ENCODE results near the gene SCN5A. TPM values are rescaled to one million over a fixed set of nuclear protein-coding genes. Genes with fewer than 3 reads are reported as not detected.

The SCN5A gene
- total RNA-seq, 1 donor from 2014 or later: 3.9 TPM

- no peaks in the 10 kb centered on the region for H3K9me3 ChIP-seq (ENCODE audit: low read depth)
- no peaks in the 10 kb centered on the region for H3K79me2 ChIP-seq (ENCODE audit: low read depth)
- DNase-seq (ENCODE audit: low spot score): no peak
- H2AFZ ChIP-seq (replicated peaks): no peak overlapping the region
- H3K4me1 ChIP-seq: no peaks in the 10 kb centered on the region
- no peaks in the 10 kb centered on the region for H3K27me3 ChIP-seq
- TF ChIP-seq EZH2 (IDR thresholded peaks at IDR 0.05) (no peak), EZH2phosphoT487 (IDR thresholded peaks at IDR 0.05) (no peak), CTCF (IDR thresholded peaks at IDR 0.05) (no peak)
- H3K27me3 Mint-ChIP-seq (ENCODE audit: insufficient read depth, low read depth): peaks cover 3% of the 10 kb centered on the region
- H3K4me1 Mint-ChIP-seq: peaks cover 4% of the 10 kb centered on the region
- no peak overlapping the region for H3K27ac ChIP-seq
- no peaks in the 10 kb centered on the region for H4K20me1 ChIP-seq (ENCODE audit: low read depth)
- H3K4me3 Mint-ChIP-seq: no peak overlapping the region
- no peak overlapping the region for H3K4me3 ChIP-seq
- no peaks in the 10 kb centered on the region for H3F3A ChIP-seq (ENCODE audit: low read depth)
- H3K36me3 Mint-ChIP-seq: no peaks in the 10 kb centered on the region
- H3K9ac ChIP-seq: no peak overlapping the region
- H3K4me2 ChIP-seq: no peak overlapping the region
- H3K9me3 Mint-ChIP-seq: no peaks in the 10 kb centered on the region
- H3K27ac Mint-ChIP-seq: no peak overlapping the region
- H3K36me3 ChIP-seq: no peaks in the 10 kb centered on the region
Observed at GRCh38 chr3:38581774-38582173, 67.7 kb downstream of the SCN5A start.

GRCh38 chr3:38580450-38581382 lies 68.8 kb downstream of the SCN5A start:
- no peaks in the 10 kb centered on the region for H3K9me3 ChIP-seq (ENCODE audit: low read depth)
- Mint-ChIP-seq H3K9me3 (no peaks in the 10 kb centered on the region), H3K36me3 (no peaks in the 10 kb centered on the region), H3K4me3 (no peak overlapping the region), H3K27me3 (ENCODE audit: insufficient read depth, low read depth) (peaks cover 3% of the 10 kb centered on the region), H3K27ac (no peak overlapping the region), H3K4me1 (peaks cover 4% of the 10 kb centered on the region)
- no peak overlapping the region for H3K9ac ChIP-seq
- no peaks in the 10 kb centered on the region for H3K36me3 ChIP-seq
- H3K4me3 ChIP-seq: no peak overlapping the region
- DNase-seq (ENCODE audit: low spot score): no peak
- H3F3A ChIP-seq (ENCODE audit: low read depth): no peaks in the 10 kb centered on the region
- H3K4me2 ChIP-seq: no peak overlapping the region
- no peaks in the 10 kb centered on the region for H3K4me1 ChIP-seq
- H3K27ac ChIP-seq: no peak overlapping the region
- no peaks in the 10 kb centered on the region for H4K20me1 ChIP-seq (ENCODE audit: low read depth)
- H3K27me3 ChIP-seq: no peaks in the 10 kb centered on the region
- H3K79me2 ChIP-seq (ENCODE audit: low read depth): no peaks in the 10 kb centered on the region
- no peak overlapping the region for H2AFZ ChIP-seq (replicated peaks)
- TF ChIP-seq CTCF (IDR thresholded peaks at IDR 0.05) (no peak), EZH2 (IDR thresholded peaks at IDR 0.05) (no peak), EZH2phosphoT487 (IDR thresholded peaks at IDR 0.05) (no peak)

GRCh38 chr3:38579551-38580449 lies 69.7 kb downstream of the SCN5A start:
- Mint-ChIP-seq H3K4me1 (peaks cover 4% of the 10 kb centered on the region), H3K36me3 (no peaks in the 10 kb centered on the region), H3K4me3 (no peak overlapping the region), H3K27ac (peak overlapping the region; percentile 53), H3K9me3 (peaks cover 3% of the 10 kb centered on the region), H3K27me3 (ENCODE audit: insufficient read depth, low read depth) (peaks cover 8% of the 10 kb centered on the region)
- H3F3A ChIP-seq (ENCODE audit: low read depth): no peaks in the 10 kb centered on the region
- no peak overlapping the region for H2AFZ ChIP-seq (replicated peaks)
- no peaks in the 10 kb centered on the region for H3K79me2 ChIP-seq (ENCODE audit: low read depth)
- no peaks in the 10 kb centered on the region for H3K9me3 ChIP-seq (ENCODE audit: low read depth)
- no peaks in the 10 kb centered on the region for H3K27me3 ChIP-seq
- DNase-seq (ENCODE audit: low spot score): no peak
- no peaks in the 10 kb centered on the region for H4K20me1 ChIP-seq (ENCODE audit: low read depth)
- no peaks in the 10 kb centered on the region for H3K36me3 ChIP-seq
- H3K9ac ChIP-seq: no peak overlapping the region
- H3K4me3 ChIP-seq: no peak overlapping the region
- H3K4me1 ChIP-seq: no peaks in the 10 kb centered on the region
- H3K27ac ChIP-seq: no peak overlapping the region
- no peak for TF ChIP-seq CTCF (IDR thresholded peaks at IDR 0.05)
- no peak for TF ChIP-seq EZH2 (IDR thresholded peaks at IDR 0.05)
- no peak for TF ChIP-seq EZH2phosphoT487 (IDR thresholded peaks at IDR 0.05)
- no peak overlapping the region for H3K4me2 ChIP-seq
